Measurements from ENCODE around the gene FXR1.
"Not testable (repeated sequence)": the region's sequence is repeated elsewhere in the genome, so short reads cannot be mapped to it uniquely, and the experiment has no call there.

The FXR1 gene

DNA sequence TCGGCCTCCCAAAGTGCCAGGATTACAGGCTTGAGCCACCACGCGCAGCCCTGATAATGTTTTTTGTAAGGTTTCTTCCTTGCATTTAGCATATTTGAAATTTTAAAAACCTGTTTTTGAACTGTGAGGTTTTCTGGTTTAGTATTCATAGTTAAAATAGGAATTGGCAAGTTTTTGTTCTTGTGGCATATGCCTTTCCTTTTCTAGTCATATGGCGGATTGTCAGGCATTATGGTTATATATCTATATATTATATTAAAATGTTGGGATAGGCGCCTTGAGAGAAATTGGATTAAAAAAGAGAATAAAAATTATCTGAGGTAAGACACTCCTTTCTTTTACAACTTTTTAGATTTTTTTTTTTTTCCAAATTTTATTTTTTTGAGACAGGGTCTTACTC, 28.4 kb downstream of the FXR1 start:
- DNase-seq: no peak

GRCh38 chr3:180947761-180948390, 35.4 kb downstream of the FXR1 start:
- no peak for DNase-seq

DNA sequence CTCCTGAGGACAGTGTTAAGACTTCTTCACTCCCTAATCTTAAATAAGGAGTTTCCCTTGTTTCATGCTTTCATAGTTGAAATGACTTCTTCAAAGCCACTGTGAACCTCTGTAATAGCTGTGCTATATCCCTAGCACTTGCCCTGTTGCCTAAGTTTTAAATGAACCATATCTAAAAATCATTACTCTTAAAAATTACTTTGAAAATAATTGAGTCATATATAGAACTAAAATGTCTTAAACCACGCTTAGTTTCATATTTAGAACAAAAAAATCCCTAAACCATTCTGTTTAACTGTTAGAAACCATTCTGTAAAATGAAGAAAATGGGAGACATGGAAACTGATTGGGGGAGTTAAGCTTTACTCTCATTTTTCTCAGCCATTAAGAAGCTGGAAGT, 47.2 kb downstream of the FXR1 start:
- DNase-seq: no peak

DNA sequence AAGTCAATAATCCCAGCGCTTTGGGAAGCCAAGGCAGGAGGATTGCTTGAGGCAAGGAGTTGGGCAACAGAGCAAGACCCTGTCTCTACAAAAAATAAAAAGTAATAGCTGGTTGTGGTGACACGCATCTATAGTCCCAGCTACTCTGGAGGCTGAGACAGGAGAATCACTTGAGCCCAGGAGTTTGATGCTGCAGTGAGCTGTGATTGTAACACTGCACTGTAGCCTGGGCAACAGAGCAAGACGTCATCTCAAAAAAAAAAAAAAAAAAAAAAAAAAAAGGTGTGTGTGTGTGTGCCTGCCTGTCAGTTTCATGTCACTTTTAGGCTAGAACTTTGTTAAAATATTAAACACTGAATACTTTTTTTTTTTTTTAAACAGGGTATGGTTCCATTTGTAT, 48.6 kb downstream of the FXR1 start:
- no peak for DNase-seq

DNA sequence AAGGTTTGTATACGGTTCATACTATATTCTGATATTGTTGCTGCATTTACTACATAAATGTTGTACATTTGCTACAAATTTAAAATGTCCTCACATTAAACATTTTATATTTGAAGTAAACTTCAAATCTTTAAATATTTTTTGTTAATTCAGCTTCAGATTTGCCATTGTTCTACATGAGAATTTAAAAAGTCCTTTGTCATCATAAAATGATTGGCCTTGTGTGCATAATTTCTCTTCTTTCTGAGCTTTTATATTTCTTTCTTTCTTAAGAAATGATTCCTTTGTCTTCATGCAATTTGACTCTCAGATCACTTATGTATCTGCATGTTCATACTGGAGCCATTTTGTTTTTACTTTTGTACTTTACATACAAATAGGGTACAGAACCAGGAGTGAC, 49.1 kb downstream of the FXR1 start:
- DNase-seq: no peak

GRCh38 chr3:180962530-180962929, 50.1 kb downstream of the FXR1 start:
- no peak for DNase-seq

DNA sequence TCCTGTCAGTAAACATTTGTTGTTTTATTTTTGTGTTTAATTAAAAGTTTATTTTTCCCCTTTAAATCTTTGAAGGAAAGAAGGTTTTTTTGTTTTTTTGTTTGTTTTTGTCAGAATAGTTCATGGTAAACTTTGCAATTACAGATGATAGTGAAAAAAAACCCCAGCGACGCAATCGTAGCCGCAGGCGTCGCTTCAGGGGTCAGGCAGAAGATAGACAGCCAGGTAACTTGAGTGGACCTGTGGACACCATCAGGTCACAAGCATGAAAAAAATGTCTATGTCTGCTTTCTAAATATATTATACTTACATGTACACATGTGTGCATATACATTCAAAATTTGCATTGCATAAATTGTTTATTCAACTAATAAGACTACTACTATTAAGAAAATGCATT, 58.5 kb downstream of the FXR1 start:
- no peak for DNase-seq

DNA sequence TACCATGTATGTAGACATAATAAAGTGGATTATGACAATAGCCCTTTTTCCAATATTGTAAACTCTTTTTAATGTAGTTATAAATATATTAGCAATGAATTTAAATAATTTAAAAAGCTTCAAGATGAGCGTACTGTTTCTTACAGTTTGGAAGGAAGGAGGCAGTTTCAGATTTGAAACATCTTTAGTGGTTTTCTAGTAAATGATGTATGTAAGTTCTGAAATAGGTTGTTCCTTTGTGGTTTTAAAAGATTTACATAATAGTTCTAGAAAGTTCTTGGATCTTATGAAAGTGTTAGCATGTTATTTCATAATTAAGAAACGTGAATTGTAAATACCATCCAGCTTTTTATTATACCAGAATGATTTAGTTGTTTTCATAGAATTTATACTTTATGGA, 61.1 kb downstream of the FXR1 start:
- DNase-seq: no peak

DNA sequence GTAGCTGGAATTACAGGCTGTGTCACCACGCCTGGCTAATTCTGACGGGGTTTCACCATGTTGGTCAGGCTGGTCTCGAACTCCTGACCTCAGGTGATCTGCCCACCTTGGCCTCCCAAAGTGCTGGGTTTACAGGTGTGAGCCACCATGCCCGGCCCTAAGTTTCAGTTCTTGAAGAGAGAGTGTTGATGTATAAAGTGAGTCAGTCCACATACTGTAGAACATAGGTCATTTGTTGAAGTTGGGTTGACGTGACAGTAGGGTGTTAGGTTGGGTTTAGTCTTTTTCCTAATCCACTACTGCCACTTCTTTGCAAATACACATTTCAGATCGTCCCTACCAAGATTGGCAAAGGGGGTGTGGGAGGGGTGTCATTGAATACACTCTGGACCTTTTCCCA, 61.8 kb downstream of the FXR1 start:
- DNase-seq: no peak

- peak in 1 of 3 experiments; percentile 47 for DNase-seq
Measured at GRCh38 chr3:180977498-180977897, 65.0 kb downstream of the FXR1 start.

- no peak for DNase-seq
Measured at GRCh38 chr3:180979961-180980360, 67.5 kb downstream of the FXR1 start.

DNA sequence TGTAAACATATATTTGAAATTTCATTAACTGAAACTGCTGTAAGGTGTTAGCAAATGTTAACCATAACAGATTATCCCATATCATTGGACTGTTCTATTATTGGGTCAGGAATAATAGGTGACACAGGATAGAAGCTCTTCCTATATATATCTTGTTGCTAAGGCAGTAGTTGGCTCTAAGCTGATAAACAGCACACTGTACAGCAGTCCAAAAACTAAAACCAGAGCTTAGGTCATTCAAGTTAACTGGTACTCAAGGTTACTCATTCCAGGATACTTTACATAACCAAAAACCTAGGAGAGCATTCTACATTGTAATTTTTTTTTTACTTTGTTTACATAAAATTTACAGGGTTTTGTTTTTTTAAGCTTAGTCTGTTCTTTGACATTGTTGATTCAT, 68.1 kb downstream of the FXR1 start:
- no peak for DNase-seq

DNA sequence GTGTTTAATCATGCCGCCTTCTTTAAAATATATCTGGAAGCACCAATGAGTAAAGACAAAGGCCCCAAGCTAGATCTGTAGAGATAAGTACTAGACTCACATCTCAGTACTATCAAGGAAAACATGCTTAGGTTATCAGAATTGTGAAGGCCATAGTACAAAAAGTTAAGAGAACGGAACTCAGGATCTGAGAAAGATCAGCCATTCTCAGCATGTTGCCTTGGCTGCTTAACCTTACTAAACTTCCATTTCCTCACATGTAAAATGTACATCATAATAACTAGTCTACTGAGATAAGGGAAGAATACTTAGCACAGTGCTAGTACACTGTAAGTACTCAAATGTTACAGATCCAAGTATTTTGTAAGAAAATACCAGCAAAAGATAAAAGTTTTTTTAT, 69.4 kb downstream of the FXR1 start:
- no peak for DNase-seq

- DNase-seq: no peak
Measured at GRCh38 chr3:180983136-180983535, 70.7 kb downstream of the FXR1 start.

- DNase-seq: not testable (repeated sequence)
Measured at GRCh38 chr3:180986366-180986765, 73.9 kb downstream of the FXR1 start.

DNA sequence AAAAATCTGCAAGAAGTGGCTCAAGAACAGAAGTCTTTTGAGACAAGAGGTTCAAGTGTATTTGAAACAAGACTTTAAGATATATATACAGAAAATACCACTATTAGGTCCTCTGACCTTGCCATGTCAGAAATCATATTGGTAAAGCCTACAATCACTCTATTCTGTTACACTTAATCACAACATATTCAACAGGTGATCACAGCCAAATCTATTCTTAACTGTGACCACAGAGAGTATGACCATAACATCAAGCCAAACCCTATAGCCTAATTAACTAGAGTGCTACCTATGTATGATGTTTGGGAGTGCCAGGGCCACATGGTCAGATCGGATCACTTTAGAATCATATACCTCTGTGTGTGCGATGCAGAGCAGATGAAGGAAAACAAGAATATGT, 74.9 kb downstream of the FXR1 start:
- no peak for DNase-seq

DNA sequence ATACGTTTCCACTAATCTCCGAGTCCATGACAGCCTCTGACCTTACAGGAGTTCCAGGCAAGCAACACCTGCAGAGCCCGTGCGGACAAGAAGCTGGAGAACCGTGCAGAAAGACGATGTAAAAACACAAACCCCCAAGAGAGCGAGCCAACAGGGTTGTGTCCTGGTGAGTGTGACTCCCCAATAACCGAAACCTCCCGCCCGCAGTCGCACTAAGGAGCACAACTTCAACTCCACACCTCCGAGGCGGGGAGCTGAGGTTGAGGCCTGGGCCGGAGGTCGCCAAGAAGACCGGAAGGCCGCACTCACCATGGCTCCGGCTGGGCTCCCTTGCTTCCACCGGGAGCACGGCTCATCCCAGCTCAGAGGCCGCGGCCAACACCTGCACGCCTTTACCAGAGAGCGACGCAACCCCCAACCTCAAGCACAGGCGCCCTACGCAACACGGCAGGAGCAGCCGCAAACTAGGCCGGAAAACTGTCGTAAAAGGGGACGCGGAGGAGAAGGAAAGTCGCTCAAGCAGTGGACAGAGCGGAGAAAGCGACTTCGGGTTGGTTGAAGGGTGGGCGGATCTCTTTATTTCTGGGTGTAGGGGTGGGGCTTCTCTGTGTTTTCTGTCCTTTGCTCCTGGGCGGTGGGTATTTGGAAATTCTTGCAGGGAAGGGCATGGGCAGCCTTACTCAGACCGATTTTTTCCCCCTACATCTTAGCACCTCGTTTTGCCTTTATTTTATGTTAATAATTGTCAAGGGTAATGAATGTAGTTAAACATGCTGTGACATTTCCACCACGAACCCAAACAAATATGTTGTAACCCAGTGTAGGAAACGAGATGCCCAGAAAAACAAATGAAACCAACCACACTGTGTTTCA, 77.1 kb downstream of the FXR1 start, which contains the start of gene DNAJC19:
Gene DNAJC19 (minus strand): TSS at position 446 of the 873 bp plus-strand sequence. CDS start 134 bp downstream, at position 312.
- peak; percentile 98 to 99 (median 98) for DNase-seq

- DNase-seq: no peak
Measured at GRCh38 chr3:180990505-180990904, 78.0 kb downstream of the FXR1 start.

DNA sequence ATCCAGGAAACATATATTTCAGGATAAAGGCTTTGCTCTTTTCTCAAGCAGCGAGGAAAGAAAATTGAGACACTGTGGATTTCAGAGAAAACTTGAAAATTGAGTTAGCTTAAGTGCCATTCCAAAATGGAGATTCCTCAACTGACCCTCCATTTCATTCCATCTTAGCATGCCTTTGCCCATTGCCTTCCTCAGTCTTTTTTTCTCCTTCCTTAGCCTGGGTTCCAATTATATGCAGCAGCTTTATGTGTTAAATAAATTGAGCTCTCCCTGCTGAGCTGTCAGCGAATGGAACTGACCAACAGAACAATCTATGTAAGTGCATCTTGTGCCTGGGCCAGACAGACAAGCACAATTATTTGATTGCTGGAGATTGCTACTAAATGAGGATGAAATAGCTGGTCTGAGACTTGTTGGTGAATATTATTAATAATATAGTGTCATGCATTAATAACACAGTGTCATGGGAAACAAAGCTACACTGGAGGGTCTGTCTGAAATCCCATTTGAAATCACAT, 84.0 kb downstream of the FXR1 start:
- no peak for DNase-seq

DNA sequence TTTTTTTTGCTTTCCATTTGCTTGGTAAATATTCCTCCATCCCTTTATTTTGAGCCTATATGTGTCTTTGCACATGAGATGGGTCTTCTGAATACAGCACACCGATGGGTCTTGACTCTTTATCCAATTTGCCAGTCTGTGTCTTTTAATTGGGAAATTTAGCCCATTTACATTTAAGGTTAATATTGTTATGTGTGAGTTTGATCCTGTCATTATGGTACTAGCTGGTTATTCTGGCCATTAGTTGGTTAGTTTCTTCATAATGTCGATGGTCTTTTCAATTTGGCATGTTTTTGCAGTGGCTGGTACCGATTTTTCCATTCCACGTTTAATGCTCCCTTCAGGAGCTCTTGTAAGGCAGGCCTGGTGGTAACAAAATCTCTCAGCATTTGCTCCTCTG, 89.9 kb downstream of the FXR1 start:
- not testable (repeated sequence) for DNase-seq

GRCh38 chr3:181003469-181003868, 91.0 kb downstream of the FXR1 start:
- DNase-seq: not testable (repeated sequence)

GRCh38 chr3:181006541-181006940, 94.1 kb downstream of the FXR1 start:
- no peak for DNase-seq

GRCh38 chr3:181007262-181007661, 94.8 kb downstream of the FXR1 start:
- no peak for DNase-seq

DNA sequence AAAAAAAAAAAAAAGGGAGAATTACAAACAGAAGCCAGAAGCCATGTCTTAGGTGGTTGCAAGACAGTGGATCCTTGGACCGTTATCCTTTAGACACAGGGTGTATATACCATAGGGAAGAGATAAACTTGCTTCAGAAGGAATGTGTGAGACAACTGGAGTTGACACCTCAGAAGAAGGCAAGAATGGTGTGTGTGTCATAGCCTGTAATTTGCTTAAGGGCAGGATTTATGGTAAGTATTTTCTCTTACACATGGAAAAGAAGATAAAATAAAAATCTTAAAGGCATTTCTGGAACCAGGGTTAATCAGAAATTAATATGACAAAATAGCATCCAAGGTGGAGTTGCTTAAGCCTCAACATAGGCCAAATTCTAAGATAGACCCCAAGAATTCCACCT, 96.3 kb downstream of the FXR1 start:
- DNase-seq: no peak

All from NCI-H1417 (cell line).